Activated T-cell treated with anti-CD3 and anti-CD28 coated beads for 4 hours (primary cell): ENCODE measurements around the gene PAQR4.
"Not testable (repeated sequence)": the region's sequence is repeated elsewhere in the genome, so short reads cannot be mapped to it uniquely, and the experiment has no call there.

Experiments used
- DNase-seq: peaks from one replicate; pipeline ENCODE4 v3.0.0-alpha.2; 2020

Gene PAQR4

DNA sequence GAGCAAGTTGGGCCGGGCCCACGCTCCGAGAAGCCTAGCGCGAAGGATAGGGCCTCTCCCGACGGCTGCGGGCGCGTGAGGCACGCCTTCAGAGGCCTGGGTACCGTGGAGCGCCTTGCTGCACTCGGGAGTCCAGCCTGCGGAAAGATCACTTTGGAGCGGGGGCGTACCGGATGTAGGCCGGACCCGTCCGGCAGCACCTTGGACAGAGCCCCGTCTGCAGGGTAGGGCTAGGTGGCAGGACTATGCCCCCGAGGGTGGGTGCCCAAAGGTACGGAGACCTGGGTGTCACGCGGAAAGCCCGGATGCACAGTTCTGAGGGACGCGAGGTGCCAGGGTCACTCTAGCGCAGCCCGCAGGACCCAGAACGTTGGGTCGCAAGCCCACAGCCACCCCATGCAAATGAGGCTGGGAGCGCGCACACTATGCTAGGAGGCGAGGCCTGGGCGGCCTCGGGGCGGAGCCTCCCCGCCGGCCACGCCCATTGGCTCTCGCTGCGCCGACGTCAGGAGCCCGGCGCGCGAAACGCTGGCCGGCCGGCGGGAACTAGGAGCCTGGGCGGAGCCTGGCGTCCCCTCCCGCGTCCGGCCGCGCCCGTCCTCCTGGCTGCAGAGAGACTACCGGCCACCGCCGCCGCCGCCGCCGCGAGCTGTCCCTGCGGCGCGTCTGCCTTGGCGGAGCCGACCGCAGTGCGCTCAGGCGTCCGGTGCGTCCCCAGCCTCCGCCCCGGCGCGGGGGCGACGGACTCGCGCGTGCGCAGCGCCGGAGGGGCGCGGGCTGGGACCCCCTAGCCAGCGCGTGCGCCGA lies at the start of gene PAQR4:
PAQR4 (plus strand) TSS at position 611 of the 807 bp plus-strand sequence. CDS start 327 bp downstream, outside the sequence.
- DNase-seq, result peak; percentile 62

GRCh38 chr16:2919511-2920255 lies 49.5 kb upstream of the PAQR4 start:
- peak; percentile 54 for DNase-seq

DNA sequence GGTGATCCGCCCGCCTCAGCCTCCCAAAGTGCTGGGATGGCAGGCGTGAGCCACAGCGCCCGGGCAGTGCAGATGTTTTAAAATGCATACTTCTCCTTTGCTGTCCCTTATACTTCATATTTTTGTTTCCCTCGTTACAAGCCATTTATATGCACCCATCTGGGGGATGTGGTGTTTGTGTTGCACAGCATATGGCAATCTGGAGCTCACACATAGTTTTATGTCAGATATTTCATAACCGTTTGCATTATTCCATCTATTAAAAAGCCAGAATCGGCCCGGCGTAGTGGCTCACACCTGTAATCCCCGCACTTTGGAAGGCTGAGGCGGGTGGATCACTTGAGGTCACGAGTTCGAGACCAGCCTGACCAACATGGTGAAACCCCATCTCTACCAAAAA lies 45.7 kb upstream of the PAQR4 start:
- DNase-seq, result no peak

GRCh38 chr16:2924901-2925755 lies 44.0 kb upstream of the PAQR4 start:
- no peak for DNase-seq

DNA sequence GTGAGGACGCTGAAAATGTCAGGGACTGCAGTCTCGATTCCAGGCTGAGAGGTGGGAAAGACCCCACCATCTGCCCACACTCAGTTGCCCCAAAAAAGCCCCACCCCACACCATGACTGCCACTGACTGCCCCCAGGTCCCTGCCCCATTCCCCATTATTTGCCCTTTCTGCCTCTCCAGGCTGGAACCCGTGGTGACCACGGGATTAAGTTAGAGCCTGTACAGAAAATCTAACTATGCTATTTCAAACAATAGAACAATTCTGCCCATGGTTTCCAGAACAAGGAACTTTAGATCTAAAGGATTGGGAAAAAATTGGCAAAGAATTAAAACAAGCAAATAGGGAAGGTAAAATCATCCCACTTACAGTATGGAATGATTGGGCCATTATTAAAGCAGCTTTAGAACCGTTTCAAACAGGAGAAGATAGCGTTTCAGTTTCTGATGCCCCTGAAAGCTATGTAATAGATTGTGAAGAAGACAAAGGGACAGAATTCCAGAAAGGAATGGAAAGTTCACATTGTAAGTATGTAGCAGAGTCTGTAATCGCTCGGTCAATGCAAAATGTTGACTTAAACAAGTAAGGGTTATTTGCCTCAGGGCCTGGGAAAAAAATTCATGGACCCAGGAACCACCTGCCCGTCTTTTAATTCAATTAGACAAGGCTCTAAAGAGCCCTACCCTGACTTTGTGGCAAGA lies 43.0 kb upstream of the PAQR4 start:
- DNase-seq, result no peak

- DNase-seq, result no peak
Observed at GRCh38 chr16:2926650-2926999, 42.5 kb upstream of the PAQR4 start.

DNA sequence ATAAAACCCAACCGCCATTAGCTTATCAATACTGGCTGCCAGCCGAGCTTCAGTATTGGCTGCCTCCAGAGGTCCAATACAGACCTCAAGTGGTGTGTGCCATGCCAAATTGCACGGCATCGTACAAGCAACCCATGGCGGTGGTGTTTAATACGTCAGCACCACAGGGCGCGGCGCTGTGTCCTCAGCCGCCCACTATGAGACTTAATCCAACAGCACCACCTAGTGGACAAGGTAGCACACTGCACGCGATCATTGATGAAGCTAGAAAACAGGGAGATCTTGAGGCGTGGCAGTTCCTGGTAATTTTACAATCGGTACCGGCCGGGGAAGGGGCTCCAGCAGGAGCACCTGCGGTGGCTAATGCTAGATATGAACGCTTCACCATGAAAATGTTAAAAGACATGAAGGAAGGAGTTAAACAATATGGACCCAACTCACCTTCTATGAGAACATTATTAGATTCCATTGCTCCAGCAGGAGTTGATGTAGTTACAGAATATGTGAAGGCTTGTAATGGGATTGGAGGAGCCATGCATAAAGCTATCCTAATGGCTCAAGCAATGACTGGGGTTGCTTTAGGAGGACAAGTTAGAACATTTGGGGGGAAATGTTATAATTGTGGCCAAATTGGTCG lies 42.0 kb upstream of the PAQR4 start:
- DNase-seq, result peak; percentile 88

- DNase-seq, result not testable (repeated sequence)
Observed at GRCh38 chr16:2928151-2928550, 41.0 kb upstream of the PAQR4 start.

DNA sequence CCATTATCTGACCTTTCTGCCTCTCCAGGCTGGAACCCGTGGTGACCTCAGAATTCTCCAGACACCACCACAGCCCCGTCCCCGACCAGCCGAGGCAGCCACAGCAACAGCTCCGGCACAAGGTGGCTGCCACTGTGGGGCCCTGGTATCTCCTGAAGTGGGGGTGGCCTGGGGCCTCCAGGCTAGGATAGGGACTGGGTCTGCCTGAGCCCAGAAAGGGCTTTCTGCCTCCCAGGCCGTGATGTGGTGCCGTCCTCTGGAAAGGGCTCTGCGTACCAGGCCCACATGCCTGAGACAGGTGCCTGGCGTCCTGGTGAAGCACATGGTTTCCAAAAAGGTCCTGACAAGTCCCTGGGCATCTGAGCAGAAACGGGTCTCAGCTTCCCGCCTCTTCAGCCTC lies 40.4 kb upstream of the PAQR4 start:
- DNase-seq, result no peak

DNA sequence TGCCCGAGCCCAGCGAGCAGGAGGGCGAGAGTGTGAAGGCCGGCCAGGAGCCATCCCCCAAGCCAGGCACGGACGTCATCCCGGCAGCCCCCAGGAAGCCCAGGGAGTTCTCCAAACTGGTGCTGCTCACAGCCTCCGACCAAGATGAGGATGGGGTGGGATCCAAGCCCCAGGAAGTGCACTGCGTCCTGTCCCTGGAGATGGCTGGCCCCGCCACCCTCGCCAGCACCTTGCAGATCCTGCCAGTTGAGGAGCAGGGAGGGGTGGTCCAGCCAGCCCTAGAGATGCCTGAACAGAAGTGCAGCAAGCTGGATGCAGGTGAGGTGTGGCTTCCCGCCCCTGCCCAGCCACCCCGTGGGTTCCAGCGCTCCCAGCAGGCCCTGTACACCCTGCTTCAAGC lies 39.5 kb upstream of the PAQR4 start:
- no peak for DNase-seq

GRCh38 chr16:2930236-2930635 lies 38.9 kb upstream of the PAQR4 start:
- no peak for DNase-seq

- not testable (repeated sequence) for DNase-seq
Observed at GRCh38 chr16:2931231-2931914, 37.8 kb upstream of the PAQR4 start.

DNA sequence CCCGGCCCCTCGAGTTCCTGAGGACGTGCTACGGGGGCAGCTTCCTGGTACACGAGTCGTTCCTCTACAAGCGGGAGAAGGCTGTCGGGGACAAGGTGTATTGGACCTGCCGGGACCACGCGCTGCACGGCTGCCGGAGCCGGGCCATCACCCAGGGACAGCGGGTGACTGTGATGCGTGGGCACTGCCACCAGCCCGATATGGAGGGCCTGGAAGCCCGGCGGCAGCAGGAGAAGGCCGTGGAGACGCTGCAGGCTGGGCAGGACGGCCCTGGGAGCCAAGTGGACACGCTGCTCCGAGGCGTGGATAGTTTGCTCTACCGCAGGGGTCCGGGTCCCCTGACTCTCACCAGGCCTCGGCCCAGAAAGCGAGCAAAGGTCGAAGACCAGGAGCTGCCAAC lies 36.0 kb upstream of the PAQR4 start:
- DNase-seq, result no peak

GRCh38 chr16:2933701-2934100 lies 35.4 kb upstream of the PAQR4 start:
- DNase-seq, result no peak

DNA sequence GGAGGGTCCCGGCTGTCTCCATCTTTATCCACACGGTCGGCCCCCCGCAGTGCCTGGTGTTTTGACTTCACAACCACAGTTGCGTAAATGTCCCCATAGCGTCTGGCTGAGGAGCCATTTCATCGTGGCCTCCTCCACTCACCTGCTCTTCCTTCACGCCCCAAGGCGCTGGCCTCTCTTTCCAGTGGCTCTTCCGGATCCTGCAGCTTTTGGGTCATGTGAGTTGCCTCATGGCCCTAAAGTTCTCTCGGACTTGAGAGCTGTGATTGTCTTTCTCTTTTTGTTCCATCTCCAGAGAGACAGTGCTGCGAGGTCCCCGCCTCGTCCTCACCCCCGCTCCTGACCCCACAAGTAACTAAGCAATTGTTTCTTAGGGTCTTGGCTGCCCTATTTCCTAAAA lies 34.7 kb upstream of the PAQR4 start:
- no peak for DNase-seq

DNA sequence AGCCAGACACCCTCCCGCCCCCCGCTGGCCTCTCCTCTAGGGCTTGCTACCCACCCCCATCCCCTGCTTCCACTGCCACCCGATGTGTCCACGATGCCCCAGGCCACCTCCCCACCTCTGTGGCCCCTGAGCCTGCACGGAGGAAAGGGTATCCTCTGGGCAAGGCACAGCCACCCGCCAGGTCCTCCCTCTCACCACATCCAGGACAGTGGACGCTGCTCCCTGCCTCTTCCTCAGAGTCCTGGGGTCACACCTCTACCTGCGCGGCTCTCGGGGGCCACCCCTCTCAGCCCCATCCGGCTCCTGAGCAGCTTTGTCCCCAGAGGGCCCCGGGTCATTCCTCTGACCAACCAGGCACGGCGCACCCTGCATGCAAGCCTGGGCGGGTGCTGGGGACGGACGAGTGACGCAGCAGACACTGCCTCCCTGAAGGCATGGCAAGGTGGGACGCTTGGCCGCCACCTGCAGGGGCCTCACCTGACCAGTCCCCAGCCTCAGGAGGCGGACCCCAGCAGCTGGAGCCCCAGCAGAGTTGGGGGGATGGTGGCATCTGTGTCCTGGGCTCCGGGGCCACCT lies 32.6 kb upstream of the PAQR4 start:
- DNase-seq, result no peak

DNA sequence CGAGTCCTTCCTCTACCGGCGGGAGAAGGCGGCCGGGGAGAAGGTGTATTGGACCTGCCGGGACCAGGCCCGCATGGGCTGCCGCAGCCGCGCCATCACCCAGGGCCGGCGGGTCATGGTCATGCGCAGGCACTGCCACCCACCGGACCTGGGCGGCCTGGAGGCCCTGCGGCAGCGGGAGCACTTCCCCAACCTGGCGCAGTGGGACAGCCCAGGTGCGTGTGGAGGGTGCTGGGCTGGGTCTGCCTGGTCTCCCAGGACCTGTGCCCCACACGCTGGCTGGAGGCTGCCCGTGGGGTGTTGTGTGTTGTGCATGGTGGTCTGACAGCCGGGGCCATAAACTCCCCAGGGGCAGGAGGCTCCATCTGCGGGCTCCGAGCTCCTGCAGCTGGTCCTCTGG lies 32.0 kb upstream of the PAQR4 start:
- no peak for DNase-seq

- DNase-seq, result no peak
Observed at GRCh38 chr16:2938206-2938605, 30.9 kb upstream of the PAQR4 start.

DNA sequence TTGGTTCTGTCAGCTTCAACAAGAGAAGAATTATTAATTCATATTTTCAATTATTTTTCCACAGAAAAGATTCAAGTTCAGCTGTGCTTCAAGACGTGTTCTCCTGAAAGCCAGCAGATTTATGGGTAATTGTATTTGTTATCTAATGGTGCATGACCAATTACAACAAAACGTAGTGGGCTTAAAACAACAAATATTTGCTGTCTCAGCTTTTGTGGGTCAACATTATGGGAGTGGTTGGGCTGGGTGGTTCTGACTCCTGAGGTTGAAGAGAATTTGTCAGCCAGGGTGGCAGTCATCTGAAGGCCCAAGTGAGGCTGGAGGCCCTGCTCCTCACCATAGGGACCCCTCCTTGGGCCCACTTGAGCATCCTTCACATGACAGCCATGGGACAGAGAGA lies 29.2 kb upstream of the PAQR4 start:
- no peak for DNase-seq

DNA sequence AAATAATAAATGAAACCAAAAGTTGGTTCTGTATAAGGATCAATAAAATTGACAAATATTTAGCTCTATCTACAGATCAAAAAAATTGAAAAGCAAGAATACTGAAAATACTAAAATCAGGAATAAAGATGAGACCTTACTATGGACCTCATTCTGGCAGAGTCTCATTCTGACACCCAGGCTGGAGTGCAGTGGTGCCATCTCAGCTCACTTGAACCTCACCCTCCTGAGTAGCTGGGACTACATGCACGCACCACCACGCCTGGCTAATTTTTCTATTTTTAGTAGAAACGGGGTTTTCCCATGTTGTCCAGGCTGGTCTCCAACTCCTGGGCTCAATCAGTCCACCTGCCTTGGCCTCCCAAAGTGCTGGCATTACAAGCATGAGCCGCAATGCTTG lies 27.1 kb upstream of the PAQR4 start:
- no peak for DNase-seq

DNA sequence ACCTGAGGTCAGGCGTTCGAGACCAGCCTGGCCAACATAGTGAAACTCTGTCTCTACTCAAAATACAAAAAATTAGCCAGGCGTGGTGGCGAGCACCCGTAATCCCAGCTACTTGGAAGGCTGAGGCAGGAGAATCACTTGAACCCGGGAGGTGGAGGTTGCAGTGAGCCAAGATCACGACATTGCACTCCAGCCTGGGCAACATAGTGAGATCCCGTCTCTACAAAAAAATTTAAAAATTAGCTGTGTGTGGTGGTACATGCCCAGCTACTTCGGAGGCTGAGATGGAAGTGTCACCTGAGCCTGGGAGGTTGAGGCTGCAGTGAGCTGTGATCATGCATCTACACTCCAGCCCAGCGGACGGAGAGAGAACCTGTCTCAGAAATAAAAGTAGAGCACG lies 25.4 kb upstream of the PAQR4 start:
- DNase-seq, result not testable (repeated sequence)
